HCT116 (cell line): ENCODE results near the gene NFIL3. TPM values are rescaled to one million over a fixed set of nuclear protein-coding genes. Genes with fewer than 3 reads are reported as not detected.

Experiments
- ATAC-seq: fragments of 200-7000 bp; cut with Tn5 transposase; 2 replicates; pipeline ENCODE4 v1.9.1; 2020; ENCODE audit warnings: mild to moderate bottlenecking, moderate library complexity
- BruUV-seq: library from RNA; stranded (reverse); fragments of 400-500 nt; replicated peaks from 2 replicates; lab custom pipeline; 2021; lab: Mats Ljungman, UMichigan
- CTCF ChIA-PET: fragments of 300-600 bp; sonication (Branson Sonifier 250); formaldehyde crosslinking; loops from one replicate; lab custom pipeline; 2021; ENCODE audit warnings: antibody characterized with exemption; lab: Charles Lee
- POLR2A ChIA-PET: fragments of 300-600, 350-600 bp; sonication (Branson Sonifier 250); formaldehyde crosslinking; loops from one replicate; lab custom pipeline; 2021; ENCODE audit warnings: antibody characterized with exemption; lab: Charles Lee
- RAD21 ChIA-PET, 2 experiments: fragments of 300-600 bp; sonication (Branson Sonifier 250); formaldehyde crosslinking; loops; one replicate each; lab custom pipeline; 2023; ENCODE audit warnings: low total read pairs in 2 of 2; ENCODE audit not compliant: uncharacterized antibody in 2 of 2, unreplicated experiment in 2 of 2, low non-redundant PET in 1 of 2; lab: Charles Lee
- DNase-seq: peaks from one replicate; pipeline ENCODE4 v3.0.0-alpha.2; 2010; ENCODE audit warnings: low read depth, low spot score
- H2AFZ ChIP-seq: fragments of 200-600 bp; shearing (Covaris generic), sonication (generic); 2 replicates; pipeline ENCODE4 v1.6.1; 2017; ENCODE audit warnings: low read depth, mixed run types, mixed read lengths, antibody characterized with exemption, low read length; ENCODE audit not compliant: poor library complexity, severe bottlenecking
- H3K27ac ChIP-seq: 2 replicates; pipeline ENCODE4 v1.5.1; 2012; ENCODE audit warnings: low read depth, low read length
- H3K27me3 ChIP-seq: fragments of 200-600 bp; sonication (generic); 2 replicates; pipeline ENCODE4 v1.6.1; 2016; ENCODE audit warnings: mixed run types, low read length, mixed read lengths; ENCODE audit not compliant: insufficient read depth
- H3K36me3 ChIP-seq, 2 experiments: fragments of 200-500 bp in 1 of 2; fragments of 200-600 bp in 1 of 2; sonication (Bioruptor generic) in 1 of 2; sonication (generic) in 1 of 2; 2 replicates each; pipeline versions ENCODE4 v1.5.1 to v1.6.1; 2014 to 2016; ENCODE audit warnings: low read length in 2 of 2, inconsistent platforms in 1 of 2, mixed read lengths in 1 of 2, mixed run types in 1 of 2; ENCODE audit not compliant: insufficient read depth in 2 of 2, control insufficient read depth in 1 of 2
- H3K4me1 ChIP-seq, 2 experiments: fragments of 200-600 bp in 1 of 2; sonication (generic) in 1 of 2; 2 replicates each; pipeline versions ENCODE4 v1.5.1 to v1.6.1; 2012 to 2017; ENCODE audit warnings: low read length in 2 of 2, inconsistent platforms in 1 of 2, mild to moderate bottlenecking in 1 of 2, mixed read lengths in 1 of 2, mixed run types in 1 of 2, moderate library complexity in 1 of 2; ENCODE audit not compliant: insufficient read depth in 2 of 2, control insufficient read depth in 1 of 2
- H3K4me2 ChIP-seq: fragments of 200-600 bp; sonication (generic); 2 replicates; pipeline ENCODE4 v1.6.1; 2017; ENCODE audit warnings: mixed run types, low read length, mixed read lengths
- H3K4me3 ChIP-seq, 2 experiments: fragments of 200-600 bp in 1 of 2; sonication (generic) in 1 of 2; replicated peaks in 1 of 2; 2 replicates each; pipeline ENCODE4 v1.5.1; 2011 to 2016; ENCODE audit warnings: low read length in 2 of 2, control low read depth in 1 of 2, low read depth in 1 of 2, mild to moderate bottlenecking in 1 of 2, mixed read lengths in 1 of 2, mixed run types in 1 of 2
- H3K79me2 ChIP-seq: fragments of 200-600 bp; sonication (generic); 2 replicates; pipeline ENCODE4 v1.6.1; 2017; ENCODE audit warnings: mild to moderate bottlenecking, mixed run types, low read length, moderate library complexity, mixed read lengths; ENCODE audit not compliant: insufficient read depth
- H3K9ac ChIP-seq: fragments of 200-600 bp; sonication (generic); 2 replicates; pipeline ENCODE4 v1.6.1; 2016; ENCODE audit warnings: low read length, mixed read lengths
- H3K9me2 ChIP-seq: fragments of 200-600 bp; sonication (generic), shearing (Covaris generic); 2 replicates; pipeline ENCODE4 v1.6.1; 2017; ENCODE audit warnings: mixed run types, mild to moderate bottlenecking, moderate library complexity; ENCODE audit not compliant: insufficient read depth
- H3K9me3 ChIP-seq, 2 experiments: fragments of 200-500 bp in 1 of 2; fragments of 200-600 bp in 1 of 2; sonication (Bioruptor generic) in 1 of 2; sonication (generic) in 1 of 2; 2 replicates each; pipeline ENCODE4 v1.6.1; 2014 to 2017; ENCODE audit warnings: low read length in 2 of 2, mixed read lengths in 2 of 2, inconsistent platforms in 1 of 2, low read depth in 1 of 2, mild to moderate bottlenecking in 1 of 2, mixed run types in 1 of 2, moderate library complexity in 1 of 2; ENCODE audit not compliant: control insufficient read depth in 1 of 2, insufficient read depth in 1 of 2
- H4K20me1 ChIP-seq: fragments of 200-600 bp; sonication (generic), shearing (Covaris generic); 2 replicates; pipeline ENCODE4 v1.6.1; 2017; ENCODE audit warnings: mixed run types, mild to moderate bottlenecking, moderate library complexity; ENCODE audit not compliant: insufficient read depth
- ATF3 ChIP-seq: IDR thresholded peaks from 2 replicates; pipeline ENCODE4 v1.6.1; 2012
- CBX3 ChIP-seq: IDR thresholded peaks from 2 replicates; pipeline ENCODE4 v1.6.1; 2012; ENCODE audit warnings: low read depth
- CEBPB ChIP-seq: IDR thresholded peaks from 2 replicates; pipeline ENCODE4 v1.6.1; 2012; ENCODE audit warnings: low read depth
- EGR1 ChIP-seq: IDR thresholded peaks from 2 replicates; pipeline ENCODE4 v1.6.1; 2012; ENCODE audit warnings: low read depth
- ELF1 ChIP-seq: IDR thresholded peaks from 2 replicates; pipeline ENCODE4 v1.6.1; 2012; ENCODE audit warnings: low read depth, borderline replicate concordance
- EZH2 ChIP-seq: fragments of 200-600 bp; sonication (generic); IDR thresholded peaks from 2 replicates; pipeline ENCODE4 v1.6.1; 2017; ENCODE audit warnings: antibody characterized with exemption, mixed run types
- EZH2phosphoT487 ChIP-seq: fragments of 200-600 bp; IDR thresholded peaks from 2 replicates; pipeline ENCODE4 v1.6.1; 2018; ENCODE audit warnings: antibody characterized with exemption, borderline replicate concordance
- POLR2A ChIP-seq: IDR thresholded peaks from 2 replicates; pipeline ENCODE4 v1.7.0; 2011; ENCODE audit warnings: borderline replicate concordance; ENCODE audit not compliant: insufficient read depth, insufficient read length; ENCODE audit errors: extremely low read depth
- POLR2AphosphoS5 ChIP-seq: IDR thresholded peaks from 2 replicates; pipeline ENCODE4 v1.6.1; 2011; ENCODE audit warnings: mild to moderate bottlenecking, low read depth, low read length, moderate library complexity
- RAD21 ChIP-seq: IDR thresholded peaks from 2 replicates; pipeline ENCODE4 v1.6.1; 2012; ENCODE audit warnings: low read depth, mild to moderate bottlenecking
- REST ChIP-seq: IDR thresholded peaks from 2 replicates; pipeline ENCODE4 v1.6.1; 2012; ENCODE audit warnings: low read depth
- SIN3A ChIP-seq: IDR thresholded peaks from 2 replicates; pipeline ENCODE4 v1.6.1; 2012; ENCODE audit warnings: low read depth
- SP1 ChIP-seq: IDR thresholded peaks from 2 replicates; pipeline ENCODE4 v1.6.1; 2012; ENCODE audit warnings: low read depth
- SRF ChIP-seq: IDR thresholded peaks from 2 replicates; pipeline ENCODE4 v1.6.1; 2012; ENCODE audit warnings: low read depth
- TCF7L2 ChIP-seq: IDR thresholded peaks from 2 replicates; pipeline ENCODE4 v1.7.0; 2011; ENCODE audit warnings: borderline replicate concordance, inconsistent platforms; ENCODE audit not compliant: insufficient read depth, insufficient read length; ENCODE audit errors: extremely low read depth
- ZBTB33 ChIP-seq: IDR thresholded peaks from 2 replicates; pipeline ENCODE4 v1.6.1; 2011; ENCODE audit warnings: mild to moderate bottlenecking, low read length, moderate library complexity; ENCODE audit not compliant: insufficient replicate concordance; ENCODE audit errors: extremely low read depth
- ZNF274 ChIP-seq: fragments of 200-500 bp; sonication (Bioruptor generic); IDR thresholded peaks from 2 replicates; pipeline ENCODE4 v1.6.1; 2014; ENCODE audit warnings: mild to moderate bottlenecking, low read depth, low read length, inconsistent platforms
- intact Hi-C: fragments of 100-400 bp; cut with micrococcal nuclease; formaldehyde crosslinking; loops from 2 replicates; pipeline ENCODE4 v1.10.0; 2022
- total RNA-seq: library from RNA; stranded (reverse); gene quantifications from one replicate; pipeline ENCODE4 v1.2.1, GENCODE V29; 2021; ENCODE audit not compliant: unreplicated experiment

NFIL3 gene
- total RNA-seq, 1 experiment from 2014 or later = 38.0 TPM

GRCh38 chr9:91465420-91465819 lies 41.8 kb upstream of the NFIL3 start:
- no peak overlapping the region for H3K9ac ChIP-seq
- no peak for TF ChIP-seq ELF1
- TF ChIP-seq SP1 = no peak
- no peaks in the 10 kb centered on the region for H4K20me1 ChIP-seq
- no peaks in the 10 kb centered on the region for H3K27me3 ChIP-seq
- no peak overlapping the region for H3K4me3 ChIP-seq
- ATAC-seq = no peak
- BruUV-seq = no TSS peak
- H3K9me3 ChIP-seq = no peaks in the 10 kb centered on the region
- intact Hi-C loops = no loop called here
- no peaks in the 10 kb centered on the region for H3K79me2 ChIP-seq
- no peaks in the 10 kb centered on the region for H3K4me1 ChIP-seq
- ChIA-PET CTCF (no interaction called here), POLR2A (no interaction called here), RAD21 (no interaction called here)
- no peaks in the 10 kb centered on the region for H3K9me2 ChIP-seq
- no peak overlapping the region for H2AFZ ChIP-seq
- no peak overlapping the region for H3K27ac ChIP-seq
- H3K4me2 ChIP-seq = no peak overlapping the region
- no peaks in the 10 kb centered on the region for H3K36me3 ChIP-seq
- DNase-seq = no peak

GRCh38 chr9:91458906-91459305 lies 35.3 kb upstream of the NFIL3 start:
- H3K9me2 ChIP-seq = no peaks in the 10 kb centered on the region
- no TSS peak for BruUV-seq
- DNase-seq = no peak
- H3K4me3 ChIP-seq = no peak overlapping the region
- no peaks in the 10 kb centered on the region for H3K79me2 ChIP-seq
- RAD21 ChIA-PET = no interaction called here
- no peaks in the 10 kb centered on the region for H3K4me1 ChIP-seq
- CTCF ChIA-PET = no interaction called here
- H3K27ac ChIP-seq = no peak overlapping the region
- H3K4me2 ChIP-seq = no peak overlapping the region
- TF ChIP-seq ELF1 = no peak
- TF ChIP-seq EZH2 = no peak
- no peak for TF ChIP-seq SRF
- TF ChIP-seq ZBTB33 = no peak
- no peak for TF ChIP-seq EGR1
- no peak for TF ChIP-seq CEBPB
- TF ChIP-seq TCF7L2 = no peak
- no peak for TF ChIP-seq POLR2A
- no peak for TF ChIP-seq REST
- no peak for TF ChIP-seq POLR2AphosphoS5
- TF ChIP-seq RAD21 = no peak
- TF ChIP-seq SIN3A = no peak
- no peak for TF ChIP-seq EZH2phosphoT487
- no peak for TF ChIP-seq ATF3
- no peak for TF ChIP-seq SP1
- TF ChIP-seq CBX3 = no peak
- TF ChIP-seq ZNF274 = no peak
- TF ChIP-seq, all 23 proteins: peak for 0
- no peak for ATAC-seq
- Histone ChIP-seq H3K9me3 (no peaks in the 10 kb centered on the region), H3K36me3 (no peaks in the 10 kb centered on the region), H3K9ac (no peak overlapping the region), H4K20me1 (no peaks in the 10 kb centered on the region), H3K27me3 (no peaks in the 10 kb centered on the region), H2AFZ (no peak overlapping the region)
- POLR2A ChIA-PET = no interaction called here
- intact Hi-C loops = no loop called here
